GM19372 (cell line): ENCODE measurements around the gene EMB.
"Not testable (repeated sequence)": the region's sequence is repeated elsewhere in the genome, so short reads cannot be mapped to it uniquely, and the experiment has no call there.

Experiments
- ATAC-seq: cut with Tn5 transposase; IDR thresholded peaks from one replicate; pipeline ENCODE4 v1.9.1; 2021; ENCODE audit warnings: mild to moderate bottlenecking, low read depth, moderate library complexity; ENCODE audit not compliant: unreplicated experiment

Gene EMB

GRCh38 chr5:50423100-50423799, 17.8 kb downstream of the EMB start:
- ATAC-seq, result not testable (repeated sequence)

DNA sequence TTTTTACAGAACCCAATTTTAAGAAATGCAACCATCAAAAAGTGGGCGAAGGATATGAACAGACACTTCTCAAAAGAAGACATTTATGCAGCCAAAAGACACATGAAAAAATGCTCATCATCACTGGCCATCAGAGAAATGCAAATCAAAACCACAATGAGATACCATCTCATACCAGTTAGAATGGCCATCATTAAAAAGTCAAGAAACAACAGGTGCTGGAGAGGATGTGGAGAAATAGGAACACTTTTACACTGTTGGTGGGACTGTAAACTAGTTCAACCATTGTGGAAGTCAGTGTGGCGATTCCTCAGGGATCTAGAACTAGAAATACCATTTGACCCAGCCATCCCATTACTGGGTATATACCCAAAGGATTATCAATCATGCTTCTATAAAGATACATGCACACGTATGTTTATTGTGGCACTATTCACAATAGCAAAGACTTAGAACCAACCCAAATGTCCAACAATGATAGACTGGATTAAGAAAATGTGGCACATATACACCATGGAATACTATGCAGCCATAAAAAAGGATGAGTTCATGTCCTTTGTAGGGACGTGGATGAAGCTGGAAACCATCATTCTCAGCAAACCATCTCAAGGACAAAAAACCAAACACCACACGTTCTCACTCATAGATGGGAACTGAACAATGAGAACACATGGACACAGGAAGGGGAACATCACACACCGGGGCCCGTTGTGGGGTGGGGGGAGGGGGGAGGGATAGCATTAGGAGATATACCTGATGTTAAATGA, 19.7 kb downstream of the EMB start:
- ATAC-seq, result not testable (repeated sequence)

DNA sequence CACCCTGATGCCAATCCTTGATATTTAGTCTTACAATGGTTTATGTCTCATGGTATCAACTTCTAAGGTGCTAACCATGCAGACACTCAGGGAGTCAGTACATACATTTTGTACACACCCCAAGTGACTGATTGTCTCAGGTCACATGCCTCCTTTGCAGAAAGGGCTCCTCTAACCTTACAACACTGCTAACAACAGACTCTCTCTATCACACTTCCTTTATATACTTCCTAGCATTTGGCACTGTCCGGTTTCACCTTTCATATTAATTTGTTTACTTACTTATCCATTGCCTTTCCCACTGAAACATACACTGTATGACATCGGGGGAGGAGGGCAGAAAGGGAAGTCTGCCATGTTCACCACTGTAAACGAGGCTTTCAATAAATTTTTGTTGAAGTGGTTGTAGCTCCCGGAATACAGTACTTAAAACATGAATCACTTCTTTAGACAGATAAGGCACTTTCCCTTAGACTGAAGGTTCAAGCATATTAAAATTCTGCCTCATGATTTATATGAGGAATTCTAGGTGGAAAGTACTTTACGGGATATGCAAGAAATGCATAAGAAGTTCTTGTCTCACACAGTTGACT, 20.6 kb downstream of the EMB start:
- ATAC-seq, result no peak

- not testable (repeated sequence) for ATAC-seq
Measured at GRCh38 chr5:50419656-50420055, 21.4 kb downstream of the EMB start.

GRCh38 chr5:50416637-50417036, 24.5 kb downstream of the EMB start:
- not testable (repeated sequence) for ATAC-seq

- ATAC-seq, result peak; percentile 80
Measured at GRCh38 chr5:50415912-50416311, 25.2 kb downstream of the EMB start.

DNA sequence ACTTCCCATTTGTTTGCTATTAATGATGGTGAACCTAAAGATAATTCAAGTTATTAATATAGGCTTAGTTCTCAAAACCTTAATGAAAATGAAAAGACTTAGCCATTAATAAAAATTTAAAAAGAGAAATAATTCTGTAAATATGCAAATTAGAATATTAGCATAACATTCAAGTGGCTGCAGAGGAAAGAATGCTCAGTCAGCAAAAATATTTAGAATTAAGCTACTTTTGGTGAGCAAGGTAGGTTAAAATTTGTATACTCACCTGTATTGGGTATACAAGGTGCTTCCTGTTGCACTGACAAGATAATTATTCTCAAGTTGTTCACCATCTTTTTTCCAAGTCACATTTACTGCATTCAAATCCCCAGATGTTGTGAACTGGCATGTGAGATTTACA, 30.2 kb downstream of the EMB start:
- not testable (repeated sequence) for ATAC-seq

- ATAC-seq, result no peak
Measured at GRCh38 chr5:50406877-50407276, 34.2 kb downstream of the EMB start.

- ATAC-seq, result no peak
Measured at GRCh38 chr5:50401336-50401735, 39.8 kb downstream of the EMB start.

- ATAC-seq, result not testable (repeated sequence)
Measured at GRCh38 chr5:50393925-50394609, 47.0 kb downstream of the EMB start.

- not testable (repeated sequence) for ATAC-seq
Measured at GRCh38 chr5:50392289-50392688, 48.8 kb downstream of the EMB start.

DNA sequence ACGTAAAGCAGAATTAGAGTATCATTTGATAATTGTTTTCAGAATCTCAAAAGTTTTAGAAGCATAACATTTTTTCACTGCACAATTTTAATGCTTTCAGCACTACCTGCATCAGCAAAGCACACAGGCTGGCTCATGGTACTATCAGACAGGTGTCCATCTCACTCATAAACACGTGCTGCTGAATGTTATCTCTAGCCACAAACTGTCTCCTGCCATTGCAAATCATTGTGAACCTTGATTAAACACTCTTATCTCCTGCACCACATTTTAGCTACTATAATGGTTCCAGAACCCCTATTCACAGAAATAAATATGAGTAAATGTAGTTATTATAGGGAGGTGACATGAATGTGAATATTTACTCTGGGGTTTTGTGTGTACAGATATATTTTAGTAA, 56.7 kb downstream of the EMB start:
- not testable (repeated sequence) for ATAC-seq

GRCh38 chr5:50376696-50377095, 64.4 kb downstream of the EMB start:
- ATAC-seq, result not testable (repeated sequence)

- not testable (repeated sequence) for ATAC-seq
Measured at GRCh38 chr5:50369287-50370033, 71.6 kb downstream of the EMB start.

- no peak for ATAC-seq
Measured at GRCh38 chr5:50365426-50366251, 75.4 kb downstream of the EMB start.

DNA sequence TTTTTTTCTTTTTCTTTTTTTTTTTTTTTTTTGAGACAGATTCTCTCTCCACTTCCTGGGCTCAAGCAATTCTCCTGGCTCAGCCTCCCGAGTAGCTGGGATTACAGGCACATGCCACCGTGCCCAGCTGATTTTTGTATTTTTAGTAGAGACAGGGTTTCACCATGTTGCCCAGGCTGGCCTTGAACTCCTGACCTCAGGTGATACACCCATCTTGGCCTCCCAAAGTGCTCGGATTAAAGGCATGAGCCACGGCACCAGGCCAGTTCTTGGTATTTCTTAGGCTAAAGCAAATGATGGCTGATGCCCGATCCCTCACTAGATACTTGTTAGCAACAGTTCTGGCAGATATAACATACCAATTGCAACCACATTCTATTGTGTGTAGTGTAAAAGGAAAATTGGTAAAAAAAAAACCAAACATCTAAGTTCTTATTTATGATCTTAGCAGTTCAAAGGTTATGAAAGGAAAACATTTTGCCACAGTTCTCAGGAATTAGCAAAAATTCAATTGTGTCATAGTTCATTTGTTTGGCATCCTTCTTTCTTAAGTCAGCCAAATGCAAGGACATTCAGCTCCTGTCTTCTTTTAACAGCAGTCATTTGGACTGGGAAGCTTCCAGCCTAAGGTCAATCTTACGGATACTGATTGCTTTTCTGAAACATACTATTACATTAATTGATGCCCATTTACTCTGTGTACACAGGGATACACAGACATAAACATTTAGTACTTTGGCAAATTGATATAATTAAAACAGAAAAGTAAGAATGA, 76.4 kb downstream of the EMB start:
- ATAC-seq, result not testable (repeated sequence)

DNA sequence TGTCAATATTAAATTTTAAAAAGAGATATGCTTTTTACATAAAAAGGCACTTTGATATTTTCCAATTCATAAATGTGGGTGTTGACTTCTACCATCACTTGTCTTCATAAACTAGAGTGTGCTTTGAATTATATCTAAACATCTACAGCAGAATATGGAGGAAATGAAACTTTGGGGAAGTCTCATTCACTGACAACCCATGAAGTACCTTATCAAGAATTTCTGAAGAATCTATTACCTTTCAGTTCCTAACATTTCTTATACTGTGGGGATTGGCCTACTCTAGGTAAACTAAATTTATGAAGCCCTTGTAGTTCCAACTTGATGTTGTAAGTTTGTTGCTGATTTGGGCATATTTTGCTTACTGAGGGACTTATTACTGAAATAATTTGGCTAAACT, 81.9 kb downstream of the EMB start:
- no peak for ATAC-seq

GRCh38 chr5:50352382-50352781, 88.7 kb downstream of the EMB start:
- no peak for ATAC-seq
